ENCODE measurements around the gene ZBED2. TPM values are rescaled to one million over a fixed set of nuclear protein-coding genes. Genes with fewer than 3 reads are reported as not detected.

Gene ZBED2
- total RNA-seq, 1 donor from 2014 or later, result 2.4 TPM

- no peak for TF ChIP-seq CTCF (conservative IDR thresholded peaks at IDR 0.05; ENCODE audit: low read depth, low read length)
- no peak for DNase-seq (ENCODE audit: low read depth)
- no peak overlapping the region for H3K4me3 ChIP-seq (ENCODE audit: low read depth, low read length)
Measured at GRCh38 chr3:111619833-111620232, 24.7 kb upstream of the ZBED2 start.

- DNase-seq (ENCODE audit: low read depth), result no peak
- TF ChIP-seq CTCF (conservative IDR thresholded peaks at IDR 0.05; ENCODE audit: low read depth, low read length), result no peak
- H3K4me3 ChIP-seq (ENCODE audit: low read depth, low read length), result no peak overlapping the region
Measured at GRCh38 chr3:111618945-111619344, 23.8 kb upstream of the ZBED2 start.

- no peak overlapping the region for H3K4me3 ChIP-seq (ENCODE audit: low read depth, low read length)
- no peak for DNase-seq (ENCODE audit: low read depth)
- TF ChIP-seq CTCF (conservative IDR thresholded peaks at IDR 0.05; ENCODE audit: low read depth, low read length), result no peak
Measured at GRCh38 chr3:111617912-111618601, 22.9 kb upstream of the ZBED2 start.

GRCh38 chr3:111617406-111617805 lies 22.3 kb upstream of the ZBED2 start:
- H3K4me3 ChIP-seq (ENCODE audit: low read depth, low read length), result no peak overlapping the region
- no peak for DNase-seq (ENCODE audit: low read depth)
- no peak for TF ChIP-seq CTCF (conservative IDR thresholded peaks at IDR 0.05; ENCODE audit: low read depth, low read length)

GRCh38 chr3:111616417-111617105 lies 21.4 kb upstream of the ZBED2 start:
- TF ChIP-seq CTCF (conservative IDR thresholded peaks at IDR 0.05; ENCODE audit: low read depth, low read length), result peak; percentile 47
- DNase-seq (ENCODE audit: low read depth), result no peak
- H3K4me3 ChIP-seq (ENCODE audit: low read depth, low read length), result no peak overlapping the region

GRCh38 chr3:111615880-111616279 lies 20.7 kb upstream of the ZBED2 start:
- no peak overlapping the region for H3K4me3 ChIP-seq (ENCODE audit: low read depth, low read length)
- no peak for TF ChIP-seq CTCF (conservative IDR thresholded peaks at IDR 0.05; ENCODE audit: low read depth, low read length)
- no peak for DNase-seq (ENCODE audit: low read depth)

- no peak for TF ChIP-seq CTCF (conservative IDR thresholded peaks at IDR 0.05; ENCODE audit: low read depth, low read length)
- no peak overlapping the region for H3K4me3 ChIP-seq (ENCODE audit: low read depth, low read length)
- DNase-seq (ENCODE audit: low read depth), result no peak
Measured at GRCh38 chr3:111613294-111613693, 18.1 kb upstream of the ZBED2 start.
